ENCODE results near the gene BTBD16. TPM values are rescaled to one million over a fixed set of nuclear protein-coding genes. Genes with fewer than 3 reads are reported as not detected.

The BTBD16 gene
- under 1 TPM in 1 of 3 donors, not detected in 2; 0.29 TPM for total RNA-seq

GRCh38 chr10:122271076-122271475, at the start of gene BTBD16:
Gene BTBD16, plus strand, starts transcription at chr10:122271296. Its CDS starts 3,786 bp downstream, at chr10:122275082.
- H3K4me1 ChIP-seq = no peaks in the 10 kb centered on the region
- H3K36me3 ChIP-seq = no peaks in the 10 kb centered on the region
- DNase-seq (ENCODE audit: low spot score in 2 of 2) = no peak
- H3K27ac ChIP-seq = no peak within 1 kb of the TSS
- TF ChIP-seq POLR2AphosphoS5 (IDR thresholded peaks at IDR 0.05) (no peak), POLR2A (IDR thresholded peaks at IDR 0.05) (no peak), CTCF (IDR thresholded peaks at IDR 0.05) (no peak)
- no peaks in the 10 kb centered on the region for H3K9me3 ChIP-seq
- no peaks in the 10 kb centered on the region for H3K27me3 ChIP-seq
- intact Hi-C loops (cut with DNase I; ENCODE audit: low total_unique reads) = no loop called here
- no peak within 1 kb of the TSS for H3K4me3 ChIP-seq

- TF ChIP-seq POLR2AphosphoS5 (IDR thresholded peaks at IDR 0.05) (no peak), CTCF (IDR thresholded peaks at IDR 0.05) (no peak), POLR2A (IDR thresholded peaks at IDR 0.05) (no peak)
- no peaks in the 10 kb centered on the region for H3K27me3 ChIP-seq
- no peaks in the 10 kb centered on the region for H3K4me1 ChIP-seq
- no peak overlapping the region for H3K4me3 ChIP-seq
- intact Hi-C loops (cut with DNase I; ENCODE audit: low total_unique reads) = no loop called here
- no peak for DNase-seq (ENCODE audit: low spot score in 2 of 2)
- no peaks in the 10 kb centered on the region for H3K36me3 ChIP-seq
- H3K27ac ChIP-seq = no peak overlapping the region
- no peaks in the 10 kb centered on the region for H3K9me3 ChIP-seq
Measured at GRCh38 chr10:122221958-122222357, 49.1 kb upstream of the BTBD16 start.

- H3K27me3 ChIP-seq = no peaks in the 10 kb centered on the region
- TF ChIP-seq POLR2AphosphoS5 (IDR thresholded peaks at IDR 0.05) (no peak), CTCF (IDR thresholded peaks at IDR 0.05) (no peak), POLR2A (IDR thresholded peaks at IDR 0.05) (no peak)
- H3K4me1 ChIP-seq = no peaks in the 10 kb centered on the region
- no peaks in the 10 kb centered on the region for H3K9me3 ChIP-seq
- no peak overlapping the region for H3K27ac ChIP-seq
- no peak for DNase-seq (ENCODE audit: low spot score in 2 of 2)
- intact Hi-C loops (cut with DNase I; ENCODE audit: low total_unique reads) = no loop called here
- no peaks in the 10 kb centered on the region for H3K36me3 ChIP-seq
- H3K4me3 ChIP-seq = no peak overlapping the region
Measured at GRCh38 chr10:122222638-122223037, 48.5 kb upstream of the BTBD16 start.

- no peaks in the 10 kb centered on the region for H3K4me1 ChIP-seq
- H3K27me3 ChIP-seq = no peaks in the 10 kb centered on the region
- no peak overlapping the region for H3K4me3 ChIP-seq
- no peaks in the 10 kb centered on the region for H3K9me3 ChIP-seq
- intact Hi-C loops (cut with DNase I; ENCODE audit: low total_unique reads) = no loop called here
- TF ChIP-seq POLR2AphosphoS5 (IDR thresholded peaks at IDR 0.05) (no peak), CTCF (IDR thresholded peaks at IDR 0.05) (no peak), POLR2A (IDR thresholded peaks at IDR 0.05) (no peak)
- no peak overlapping the region for H3K27ac ChIP-seq
- DNase-seq (ENCODE audit: low spot score in 2 of 2) = no peak
- H3K36me3 ChIP-seq = no peaks in the 10 kb centered on the region
Measured at GRCh38 chr10:122224159-122224558, 46.9 kb upstream of the BTBD16 start.

GRCh38 chr10:122225330-122225729, 45.8 kb upstream of the BTBD16 start:
- no peaks in the 10 kb centered on the region for H3K9me3 ChIP-seq
- no peak overlapping the region for H3K27ac ChIP-seq
- no peaks in the 10 kb centered on the region for H3K36me3 ChIP-seq
- TF ChIP-seq POLR2A (IDR thresholded peaks at IDR 0.05) (no peak), POLR2AphosphoS5 (IDR thresholded peaks at IDR 0.05) (no peak), CTCF (IDR thresholded peaks at IDR 0.05) (no peak)
- H3K4me1 ChIP-seq = no peaks in the 10 kb centered on the region
- no peak overlapping the region for H3K4me3 ChIP-seq
- no peaks in the 10 kb centered on the region for H3K27me3 ChIP-seq
- intact Hi-C loops (cut with DNase I; ENCODE audit: low total_unique reads) = no loop called here
- DNase-seq (ENCODE audit: low spot score in 2 of 2) = no peak

All from breast epithelium (tissue), 4 donors.